ENCODE results near the gene RNF44.

DNA sequence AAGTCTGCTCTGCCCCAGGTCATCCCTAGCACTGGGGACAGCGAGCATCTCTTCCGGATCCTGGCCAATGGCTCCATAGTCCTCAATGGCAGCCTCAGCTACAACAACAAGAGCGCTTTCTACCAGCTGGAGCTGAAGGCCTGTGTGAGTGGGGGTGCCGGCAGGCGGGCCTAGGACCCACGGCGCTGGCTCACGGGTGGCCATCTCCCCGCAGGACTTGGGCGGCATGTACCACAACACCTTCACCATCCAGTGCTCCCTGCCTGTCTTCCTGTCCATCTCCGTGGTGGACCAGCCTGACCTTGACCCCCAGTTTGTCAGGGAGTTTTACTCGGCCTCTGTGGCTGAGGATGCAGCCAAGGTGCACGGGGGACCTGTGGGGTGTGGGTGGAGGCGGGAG lies 37.9 kb upstream of the RNF44 start:
- TF ChIP-seq, protein P1, sequence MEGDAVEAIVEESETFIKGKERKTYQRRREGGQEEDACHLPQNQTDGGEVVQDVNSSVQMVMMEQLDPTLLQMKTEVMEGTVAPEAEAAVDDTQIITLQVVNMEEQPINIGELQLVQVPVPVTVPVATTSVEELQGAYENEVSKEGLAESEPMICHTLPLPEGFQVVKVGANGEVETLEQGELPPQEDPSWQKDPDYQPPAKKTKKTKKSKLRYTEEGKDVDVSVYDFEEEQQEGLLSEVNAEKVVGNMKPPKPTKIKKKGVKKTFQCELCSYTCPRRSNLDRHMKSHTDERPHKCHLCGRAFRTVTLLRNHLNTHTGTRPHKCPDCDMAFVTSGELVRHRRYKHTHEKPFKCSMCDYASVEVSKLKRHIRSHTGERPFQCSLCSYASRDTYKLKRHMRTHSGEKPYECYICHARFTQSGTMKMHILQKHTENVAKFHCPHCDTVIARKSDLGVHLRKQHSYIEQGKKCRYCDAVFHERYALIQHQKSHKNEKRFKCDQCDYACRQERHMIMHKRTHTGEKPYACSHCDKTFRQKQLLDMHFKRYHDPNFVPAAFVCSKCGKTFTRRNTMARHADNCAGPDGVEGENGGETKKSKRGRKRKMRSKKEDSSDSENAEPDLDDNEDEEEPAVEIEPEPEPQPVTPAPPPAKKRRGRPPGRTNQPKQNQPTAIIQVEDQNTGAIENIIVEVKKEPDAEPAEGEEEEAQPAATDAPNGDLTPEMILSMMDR (IDR thresholded peaks at IDR 0.05; ENCODE audit: borderline replicate concordance, extremely low read depth, low read length, poor library complexity, severe bottlenecking), result no peak
- TF ChIP-seq EZH2 (IDR thresholded peaks at IDR 0.05; ENCODE audit: borderline replicate concordance, low read depth, low read length, severe bottlenecking), result no peak
